GM19099 (cell line): ENCODE results near the gene NUDT13.

ENCODE experiments used
- POLR2A ChIP-seq: IDR thresholded peaks from 3 replicates; pipeline ENCODE4 v1.6.1; 2011; ENCODE audit warnings: low read depth; ENCODE audit not compliant: insufficient read length; ENCODE audit errors: extremely low read depth

Gene NUDT13

DNA sequence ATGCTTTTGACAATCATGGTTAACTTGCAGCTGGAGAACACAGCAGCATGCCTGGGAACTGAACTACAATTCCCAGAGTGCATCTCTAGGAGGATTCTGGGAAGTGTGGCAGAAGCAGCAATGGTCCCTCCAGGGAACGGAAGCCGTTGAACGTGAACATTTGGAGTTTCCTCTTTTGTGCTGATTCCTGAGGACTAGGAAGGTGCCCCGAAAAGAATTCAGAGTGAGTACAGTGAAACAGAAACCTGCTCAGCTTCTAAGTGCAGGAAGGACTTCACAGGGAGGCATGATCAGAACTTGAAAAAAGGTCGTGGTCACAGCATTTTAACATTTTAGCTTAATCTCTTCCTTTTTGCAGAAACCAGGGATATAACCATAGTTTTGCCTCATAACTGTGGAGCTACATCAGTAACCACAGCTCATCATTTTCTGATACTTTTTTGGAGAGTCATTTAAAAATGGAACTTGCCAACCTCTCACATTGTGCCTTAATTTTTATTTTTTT, at the start of gene NUDT13:
Gene NUDT13, plus strand, starts transcription at position 111 of the 505 bp plus-strand sequence. CDS start 3,911 bp downstream, outside the sequence.
- no peak for TF ChIP-seq POLR2A

DNA sequence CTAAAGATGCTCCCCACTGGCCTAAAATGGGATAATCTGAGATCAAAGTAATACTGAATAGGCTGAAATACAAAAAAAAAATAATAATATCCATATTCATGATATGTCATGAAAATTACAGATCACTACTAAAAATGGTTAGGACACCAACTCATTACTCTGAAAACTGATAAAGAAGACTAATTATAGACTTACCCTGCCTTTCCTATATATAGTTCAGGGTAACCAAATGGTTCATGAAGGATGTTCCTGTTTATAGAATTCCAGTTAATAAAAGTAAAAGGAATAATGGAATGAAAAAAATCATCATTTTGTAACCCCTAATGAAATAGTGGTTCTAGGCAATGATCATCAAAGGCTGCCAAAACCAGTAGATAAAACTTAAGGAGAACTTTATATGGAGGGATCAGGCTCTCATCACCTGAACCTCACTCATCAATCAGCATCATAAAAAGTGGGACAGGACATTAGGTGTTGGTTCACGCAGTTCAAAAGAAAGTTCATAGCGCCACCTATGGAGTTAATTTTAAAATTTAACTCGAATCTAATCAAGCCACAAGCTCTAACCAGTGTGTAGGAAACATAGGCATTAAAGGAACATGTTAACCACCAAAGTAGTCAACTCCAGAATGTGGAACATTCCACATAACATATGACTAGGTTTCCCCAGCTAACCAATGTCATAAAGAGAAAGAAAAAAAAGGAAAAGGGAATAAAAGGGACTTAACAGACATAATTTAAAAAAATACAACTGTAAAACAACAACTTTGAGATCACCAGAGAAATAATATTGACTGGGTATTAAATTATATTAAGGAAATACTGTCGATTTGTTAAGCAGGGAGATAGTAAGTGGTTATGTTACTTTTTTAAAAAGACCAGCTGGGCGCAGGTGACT, 49.3 kb upstream of the NUDT13 start:
- no peak for TF ChIP-seq POLR2A

DNA sequence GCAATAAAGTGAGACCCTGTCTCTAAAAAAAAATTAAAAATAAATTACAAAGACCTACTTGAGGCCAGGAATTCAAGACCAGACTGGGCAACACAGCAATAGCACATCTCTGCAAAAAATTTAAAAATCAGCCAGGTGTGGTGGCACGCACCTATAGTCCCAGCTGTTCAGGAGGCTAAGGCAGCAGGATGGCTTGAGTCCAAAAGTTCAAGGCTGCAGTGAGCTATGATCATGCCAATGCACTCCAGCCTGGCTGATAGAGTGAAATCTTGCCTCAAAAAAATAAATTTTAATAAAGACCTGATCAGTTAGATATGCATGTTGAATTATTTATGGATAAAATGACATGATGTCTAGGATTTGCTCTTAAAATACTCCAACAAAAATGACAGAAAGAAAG, 48.5 kb upstream of the NUDT13 start:
- TF ChIP-seq POLR2A, result no peak

DNA sequence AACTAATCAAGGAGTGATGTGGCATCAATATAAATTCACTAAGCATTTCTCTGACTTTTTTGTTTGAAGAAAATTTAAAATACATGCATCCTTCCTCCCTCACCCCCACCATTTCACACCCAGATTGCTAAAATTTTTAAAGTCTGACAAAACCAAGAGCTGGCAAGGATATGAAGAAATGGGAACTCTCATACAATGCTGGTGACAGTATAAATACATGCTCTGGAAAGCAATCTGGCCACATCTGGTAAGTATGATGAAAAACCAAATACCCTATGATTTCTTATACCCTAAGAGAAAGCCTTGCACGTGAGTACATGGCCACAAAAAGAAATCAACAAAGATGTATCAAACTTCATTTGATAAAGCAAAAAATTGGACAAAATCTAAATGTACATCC, 44.8 kb upstream of the NUDT13 start:
- no peak for TF ChIP-seq POLR2A

DNA sequence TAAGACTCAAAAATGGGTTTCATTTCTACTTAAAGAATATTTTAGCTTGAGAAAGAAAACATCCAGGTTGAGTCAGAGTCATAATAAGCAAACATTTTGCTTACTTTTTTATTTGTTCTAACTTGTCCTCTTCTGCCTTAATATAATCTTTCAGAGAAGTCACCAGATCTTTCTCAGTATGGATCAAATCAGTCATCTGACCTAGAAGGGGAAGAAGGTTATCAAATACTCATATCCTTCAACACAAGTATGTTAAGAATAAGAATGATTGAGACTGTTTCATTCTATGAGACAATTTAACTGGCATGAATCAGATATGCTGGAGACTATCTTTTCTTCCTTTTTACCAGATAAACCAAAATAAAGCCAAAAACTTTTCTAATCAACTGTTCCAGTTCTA, 36.6 kb upstream of the NUDT13 start:
- TF ChIP-seq POLR2A, result no peak

DNA sequence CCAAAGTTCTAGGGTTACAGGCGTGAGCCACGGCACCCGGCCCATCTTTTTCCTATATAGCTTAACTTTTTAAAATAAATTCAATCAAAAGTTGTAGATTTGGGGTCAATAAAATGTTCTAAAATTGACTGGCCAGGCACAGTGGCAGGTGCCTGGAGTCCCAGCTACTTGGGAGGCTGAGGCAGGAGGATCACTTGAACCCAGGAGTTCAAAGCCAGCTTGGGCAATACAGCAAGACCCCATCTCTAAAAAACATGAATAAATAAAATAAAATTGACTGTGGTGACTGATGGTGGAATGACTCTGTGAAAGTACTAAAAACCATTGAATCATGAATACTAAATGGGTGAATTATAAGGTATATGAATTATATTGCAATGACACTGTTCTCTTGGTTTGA, 34.4 kb upstream of the NUDT13 start:
- no peak for TF ChIP-seq POLR2A

DNA sequence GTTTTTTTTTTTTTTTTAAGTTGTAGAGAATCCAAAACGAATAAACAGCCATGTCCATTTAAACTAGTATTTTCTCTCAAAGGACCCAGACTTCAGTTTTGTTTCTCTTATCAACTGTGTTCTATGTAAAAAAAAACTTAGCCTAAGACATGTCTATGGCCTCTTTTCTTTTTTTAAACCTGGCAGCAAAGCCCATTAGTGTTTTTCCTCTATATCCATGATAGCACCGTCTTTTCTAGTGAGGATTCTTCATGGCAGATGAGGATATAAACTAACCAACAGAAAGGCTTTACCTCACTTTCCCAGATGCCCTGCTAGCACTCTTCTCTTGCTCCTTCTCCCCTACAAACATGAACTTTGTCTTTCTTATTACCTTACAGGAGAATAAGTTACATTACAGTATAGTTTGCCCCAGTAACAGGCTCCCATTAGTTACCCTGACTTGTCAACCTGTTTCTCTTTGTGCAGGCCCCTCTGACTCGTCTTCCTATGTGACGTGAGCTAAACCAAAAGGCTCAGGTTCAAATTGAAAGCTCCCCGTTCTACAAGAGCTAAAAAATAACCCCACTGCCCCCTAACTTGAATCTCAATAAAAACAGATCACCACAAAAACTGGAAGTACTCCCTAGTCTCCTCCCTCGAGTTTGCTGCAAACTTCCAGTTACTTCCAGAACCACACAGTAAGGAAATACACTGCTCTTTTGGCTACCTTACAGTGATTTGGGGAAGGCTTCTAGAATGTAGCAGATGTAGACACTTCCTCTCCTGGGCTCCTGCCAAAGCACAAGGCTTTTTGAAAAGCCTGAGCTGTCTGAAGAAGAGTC, 33.7 kb upstream of the NUDT13 start:
- no peak for TF ChIP-seq POLR2A

DNA sequence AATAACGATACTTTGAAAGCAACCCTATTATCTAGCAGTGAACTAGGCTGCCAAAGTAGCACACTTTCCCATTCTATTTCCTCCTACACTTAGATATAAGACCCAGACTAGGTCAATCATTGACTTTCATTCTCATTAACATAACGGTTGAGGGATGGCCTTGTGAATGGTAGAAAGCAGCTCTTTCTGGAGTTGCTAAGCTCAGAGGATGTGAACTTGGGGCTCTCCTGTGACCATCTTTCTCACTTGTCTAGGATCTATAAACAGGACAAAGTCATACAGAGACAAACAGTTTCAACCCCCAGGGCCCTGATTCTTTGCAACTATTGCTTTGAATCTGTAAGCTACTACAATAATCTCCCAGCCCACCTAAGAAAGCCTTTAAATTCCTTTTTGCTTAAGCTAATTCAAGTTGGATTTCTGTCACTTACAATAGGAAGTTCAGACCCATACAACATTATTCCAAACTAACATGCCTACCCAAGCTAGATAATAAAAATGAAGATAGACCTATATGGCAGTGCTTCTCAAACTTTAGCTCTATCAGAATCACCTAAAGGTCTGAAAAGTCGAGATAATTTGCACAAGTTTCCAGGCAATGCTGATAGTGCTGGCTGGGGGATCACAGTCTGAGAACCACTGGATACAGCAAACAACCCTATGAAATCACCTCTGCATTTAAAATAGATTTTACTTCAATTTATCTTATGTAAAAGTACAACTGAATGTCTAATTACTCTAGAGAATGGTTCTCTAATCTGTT, 30.3 kb upstream of the NUDT13 start:
- TF ChIP-seq POLR2A, result no peak

DNA sequence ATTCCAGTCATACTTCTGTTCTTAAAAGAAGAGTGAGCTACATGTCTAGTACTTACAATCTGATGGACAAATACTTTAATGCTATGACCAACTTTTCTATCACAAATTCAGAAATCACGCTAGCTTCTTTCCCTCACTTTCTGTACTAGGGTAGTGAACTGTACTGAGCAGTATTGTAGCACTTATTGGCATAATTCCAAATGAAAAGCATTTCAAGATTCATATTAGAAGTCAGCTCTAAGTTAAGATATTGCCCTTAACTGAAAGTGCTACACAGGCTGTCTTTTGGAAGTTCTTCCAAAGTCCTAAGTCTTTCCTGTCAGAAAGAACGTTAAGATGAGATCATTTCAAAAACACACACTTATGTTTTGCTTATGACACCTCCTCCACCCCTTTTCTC, 27.0 kb upstream of the NUDT13 start:
- TF ChIP-seq POLR2A, result no peak

DNA sequence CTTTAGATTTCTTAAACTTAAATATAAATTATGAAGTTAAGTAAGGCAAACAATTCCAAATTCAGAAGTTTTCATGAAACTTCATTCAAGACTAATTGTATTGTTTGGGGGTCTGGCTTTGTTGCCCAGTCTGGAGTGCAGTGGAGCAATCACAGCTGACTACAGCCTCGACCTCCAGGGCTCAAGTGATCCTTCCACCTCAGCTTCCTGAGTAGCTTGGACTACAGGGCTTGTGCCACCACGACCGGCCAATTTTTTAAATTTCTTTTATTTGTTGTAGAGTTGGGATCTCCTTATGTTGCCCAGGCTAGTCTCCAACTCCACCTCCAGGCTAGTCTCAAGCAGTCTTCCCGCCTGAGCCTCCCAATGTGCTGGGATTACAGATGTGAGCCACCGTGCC, 26.0 kb upstream of the NUDT13 start:
- no peak for TF ChIP-seq POLR2A

DNA sequence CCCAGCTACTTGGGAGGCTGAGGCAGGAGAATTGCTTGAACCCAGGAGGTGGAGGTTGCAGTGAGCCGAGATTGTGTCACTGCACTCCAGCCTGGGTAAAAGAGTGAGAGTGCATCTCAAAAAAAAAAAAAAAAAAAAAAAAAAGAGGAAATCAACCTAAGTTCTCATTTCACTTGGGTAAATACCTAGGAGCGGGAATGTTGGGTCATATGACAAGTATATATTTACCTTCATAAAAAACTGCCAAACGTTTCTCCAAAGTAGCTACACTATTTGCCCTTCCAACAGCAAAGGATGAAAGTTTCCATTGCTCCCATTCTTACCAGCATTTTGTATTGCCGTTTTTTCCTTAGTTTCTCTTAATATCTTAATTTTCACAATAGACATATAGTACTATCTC, 23.4 kb upstream of the NUDT13 start:
- no peak for TF ChIP-seq POLR2A

DNA sequence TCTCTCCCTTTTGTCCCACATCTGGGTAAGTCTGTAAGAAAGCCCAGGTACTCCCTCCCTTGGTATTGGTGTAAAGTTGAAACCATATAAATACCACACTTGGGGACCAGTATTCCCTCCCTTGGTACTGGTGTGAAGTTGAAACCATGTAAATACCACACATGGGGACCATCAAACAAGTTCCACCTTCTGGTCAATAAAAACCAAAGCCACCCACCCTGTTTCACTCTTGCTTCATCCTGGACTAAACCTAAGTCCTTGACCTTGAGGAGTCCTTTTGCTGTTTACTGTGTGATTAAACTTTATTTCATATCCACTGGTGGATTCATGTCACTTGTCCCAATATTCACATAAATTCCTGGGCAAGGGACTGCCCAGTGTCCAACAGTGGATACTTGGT, 22.0 kb upstream of the NUDT13 start:
- no peak for TF ChIP-seq POLR2A

DNA sequence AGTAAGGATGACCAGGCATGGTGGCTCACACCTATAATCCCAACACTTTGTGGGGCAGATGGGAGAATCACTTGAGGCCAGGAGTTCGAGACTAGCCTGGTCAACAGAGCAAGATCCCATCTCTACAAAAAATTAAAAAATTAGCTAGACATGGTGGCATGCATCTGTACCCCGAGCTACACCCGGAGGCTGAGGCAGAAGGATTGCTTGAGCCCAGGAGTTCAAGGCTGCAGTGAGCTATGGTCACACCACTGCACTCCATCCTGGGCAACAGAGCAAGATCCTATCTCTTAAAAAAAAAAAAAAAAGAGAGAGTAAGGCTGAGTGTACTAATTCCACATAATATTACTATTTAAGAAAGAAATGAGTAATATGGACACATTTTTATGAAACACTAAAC, 17.4 kb upstream of the NUDT13 start:
- no peak for TF ChIP-seq POLR2A

DNA sequence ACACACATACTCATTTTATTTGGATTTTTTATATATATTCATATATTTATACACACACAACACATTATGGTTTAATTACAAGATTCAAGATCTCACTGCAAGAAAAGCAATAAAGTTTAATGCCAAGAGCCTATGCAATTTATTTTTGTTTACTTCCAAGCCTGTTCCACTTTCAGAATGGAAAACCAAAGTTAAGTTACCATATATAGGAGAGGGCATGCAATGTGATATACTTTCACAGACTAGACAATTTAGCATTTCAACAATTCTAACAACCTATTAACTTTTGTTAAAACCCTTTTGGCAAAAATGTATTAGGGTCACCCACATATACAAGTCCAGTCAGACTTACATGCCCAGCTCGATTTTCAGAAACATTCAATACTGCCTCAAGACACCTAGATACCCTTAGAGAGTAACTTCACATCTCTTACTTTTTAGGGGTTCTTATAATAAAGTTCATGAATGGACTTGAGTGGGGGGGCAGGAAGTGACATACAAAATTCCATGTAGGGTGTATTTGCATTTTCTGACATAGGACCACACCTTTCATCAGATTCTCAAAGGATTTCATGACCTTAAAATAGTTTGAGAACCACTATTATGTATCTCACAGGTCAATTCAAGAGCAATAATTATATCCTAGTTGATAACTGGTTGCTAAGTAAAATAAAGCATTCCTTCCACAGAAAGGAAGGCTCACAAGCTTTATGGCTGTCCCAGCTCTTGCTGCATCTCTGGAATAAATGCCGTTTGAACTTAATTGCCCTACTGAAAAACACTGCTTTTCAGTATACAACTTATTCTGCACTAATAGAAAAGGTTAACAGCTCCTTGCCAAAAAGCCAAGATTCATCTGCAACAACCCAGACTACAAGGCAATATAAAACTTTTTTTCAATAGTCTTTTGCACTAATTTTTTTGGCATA, 16.1 kb upstream of the NUDT13 start:
- no peak for TF ChIP-seq POLR2A
